UCSD-AML1 (cell line): Measurements from ENCODE around the gene MAPK8IP3.

Experiments used
- DNase-seq: peaks from one replicate; lab custom pipeline; 2025; ENCODE audit not compliant: unreplicated experiment; lab: John Stamatoyannopoulos, UW

MAPK8IP3 gene, protein sequence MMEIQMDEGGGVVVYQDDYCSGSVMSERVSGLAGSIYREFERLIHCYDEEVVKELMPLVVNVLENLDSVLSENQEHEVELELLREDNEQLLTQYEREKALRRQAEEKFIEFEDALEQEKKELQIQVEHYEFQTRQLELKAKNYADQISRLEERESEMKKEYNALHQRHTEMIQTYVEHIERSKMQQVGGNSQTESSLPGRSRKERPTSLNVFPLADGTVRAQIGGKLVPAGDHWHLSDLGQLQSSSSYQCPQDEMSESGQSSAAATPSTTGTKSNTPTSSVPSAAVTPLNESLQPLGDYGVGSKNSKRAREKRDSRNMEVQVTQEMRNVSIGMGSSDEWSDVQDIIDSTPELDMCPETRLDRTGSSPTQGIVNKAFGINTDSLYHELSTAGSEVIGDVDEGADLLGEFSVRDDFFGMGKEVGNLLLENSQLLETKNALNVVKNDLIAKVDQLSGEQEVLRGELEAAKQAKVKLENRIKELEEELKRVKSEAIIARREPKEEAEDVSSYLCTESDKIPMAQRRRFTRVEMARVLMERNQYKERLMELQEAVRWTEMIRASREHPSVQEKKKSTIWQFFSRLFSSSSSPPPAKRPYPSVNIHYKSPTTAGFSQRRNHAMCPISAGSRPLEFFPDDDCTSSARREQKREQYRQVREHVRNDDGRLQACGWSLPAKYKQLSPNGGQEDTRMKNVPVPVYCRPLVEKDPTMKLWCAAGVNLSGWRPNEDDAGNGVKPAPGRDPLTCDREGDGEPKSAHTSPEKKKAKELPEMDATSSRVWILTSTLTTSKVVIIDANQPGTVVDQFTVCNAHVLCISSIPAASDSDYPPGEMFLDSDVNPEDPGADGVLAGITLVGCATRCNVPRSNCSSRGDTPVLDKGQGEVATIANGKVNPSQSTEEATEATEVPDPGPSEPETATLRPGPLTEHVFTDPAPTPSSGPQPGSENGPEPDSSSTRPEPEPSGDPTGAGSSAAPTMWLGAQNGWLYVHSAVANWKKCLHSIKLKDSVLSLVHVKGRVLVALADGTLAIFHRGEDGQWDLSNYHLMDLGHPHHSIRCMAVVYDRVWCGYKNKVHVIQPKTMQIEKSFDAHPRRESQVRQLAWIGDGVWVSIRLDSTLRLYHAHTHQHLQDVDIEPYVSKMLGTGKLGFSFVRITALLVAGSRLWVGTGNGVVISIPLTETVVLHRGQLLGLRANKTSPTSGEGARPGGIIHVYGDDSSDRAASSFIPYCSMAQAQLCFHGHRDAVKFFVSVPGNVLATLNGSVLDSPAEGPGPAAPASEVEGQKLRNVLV (N-terminal part only)

DNA sequence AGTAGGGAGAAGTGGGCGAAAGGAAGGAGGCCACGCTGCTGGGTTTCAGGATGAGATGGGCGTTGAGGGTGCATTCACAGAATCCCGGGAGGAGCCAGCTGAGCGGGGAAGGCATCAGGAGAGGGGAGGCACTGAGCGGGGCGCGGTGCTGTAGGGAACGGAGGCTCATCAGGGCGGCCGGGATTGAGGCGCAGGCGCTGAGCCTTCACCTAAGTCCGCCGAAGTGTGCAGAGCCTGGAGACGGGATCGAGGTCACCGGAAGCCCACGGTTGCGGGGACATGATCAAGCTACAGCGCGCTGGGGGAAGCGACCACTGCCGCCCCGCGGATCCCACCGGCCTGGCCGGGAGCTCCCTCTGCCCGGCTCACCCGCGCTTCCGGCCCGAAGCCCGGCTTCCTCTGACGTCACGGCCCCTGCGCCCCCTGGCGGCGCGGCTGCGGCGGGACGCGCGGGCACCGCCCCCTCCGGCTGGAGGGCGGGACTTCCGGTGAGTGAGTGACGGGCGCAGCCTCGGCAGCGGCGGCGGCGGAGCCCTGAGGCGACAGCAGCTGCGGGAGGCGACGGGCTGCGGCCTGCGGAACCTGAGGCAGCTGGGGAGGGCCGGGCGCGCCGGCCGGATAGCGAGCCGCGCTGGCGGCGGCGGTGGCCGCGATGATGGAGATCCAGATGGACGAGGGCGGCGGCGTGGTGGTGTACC, at the start of gene MAPK8IP3:
Gene MAPK8IP3, plus strand, starts transcription at position 508 of the 698 bp plus-strand sequence. Its CDS starts 145 bp downstream, at position 653.
- peak; percentile 95 for DNase-seq

- no peak for DNase-seq
These were observed 49.0 kb upstream of the MAPK8IP3 start for GRCh38 chr16:1656808-1657617.

DNA sequence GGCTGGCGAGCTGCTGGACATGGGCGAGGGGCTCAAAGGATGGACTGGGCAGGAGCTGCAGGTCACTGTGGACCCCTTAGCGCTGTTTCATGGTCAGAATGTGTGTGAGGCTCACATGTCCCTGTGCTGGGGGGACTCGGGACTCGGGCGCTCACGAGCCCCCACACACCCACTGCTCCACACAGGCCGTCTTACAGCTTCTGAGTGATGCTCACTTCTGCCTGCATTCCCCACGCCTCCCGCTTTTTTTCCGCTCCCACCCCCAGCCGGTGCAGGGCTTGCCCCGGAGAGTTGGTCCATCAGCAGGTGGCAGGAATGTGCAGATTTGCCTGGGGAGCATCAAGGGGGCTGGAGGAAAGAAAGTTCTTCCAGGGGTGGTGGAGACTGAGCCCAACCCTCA, 48.2 kb upstream of the MAPK8IP3 start:
- no peak for DNase-seq

GRCh38 chr16:1659031-1659430, 47.0 kb upstream of the MAPK8IP3 start:
- DNase-seq = no peak

DNA sequence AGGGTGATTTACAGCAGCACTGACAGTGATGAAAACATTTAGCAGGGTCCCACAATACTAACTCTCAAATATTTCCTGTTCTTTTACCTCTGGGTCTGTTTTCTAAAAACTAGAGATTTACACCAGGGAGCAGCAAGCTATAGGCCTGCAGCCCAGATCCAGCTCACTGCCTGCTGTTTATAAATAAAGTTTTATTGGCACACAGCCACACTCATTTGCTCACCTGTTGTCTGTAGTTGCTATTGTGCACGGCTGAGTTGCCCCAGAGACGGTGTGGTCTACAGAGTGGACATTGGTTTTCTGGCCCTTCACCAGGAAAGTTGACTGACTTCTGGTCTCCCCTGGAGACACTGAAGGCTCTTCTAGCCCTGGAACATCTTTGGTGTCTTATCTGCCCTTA, 44.2 kb upstream of the MAPK8IP3 start:
- no peak for DNase-seq

GRCh38 chr16:1662543-1662942, 43.5 kb upstream of the MAPK8IP3 start:
- DNase-seq = no peak

DNA sequence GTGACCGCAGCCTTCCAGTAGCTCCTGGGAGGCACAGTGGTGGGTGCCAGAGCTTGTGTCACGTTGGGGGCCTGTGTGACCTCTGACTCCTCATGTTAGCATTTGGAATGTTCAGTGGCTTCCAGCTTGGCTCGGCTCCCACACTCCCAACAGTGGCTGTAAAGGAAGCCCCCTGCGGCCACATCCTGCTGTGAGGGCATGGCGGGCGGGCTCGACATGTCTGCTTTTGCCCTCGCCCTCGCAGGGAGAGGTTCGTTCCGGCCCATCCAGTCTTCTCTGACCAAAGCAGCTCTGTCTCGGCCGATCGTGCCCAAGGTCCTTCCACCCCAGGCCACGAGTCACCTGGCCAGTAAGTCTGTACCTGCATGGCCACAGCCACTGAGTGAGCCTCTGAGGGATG, 40.2 kb upstream of the MAPK8IP3 start:
- no peak for DNase-seq

DNA sequence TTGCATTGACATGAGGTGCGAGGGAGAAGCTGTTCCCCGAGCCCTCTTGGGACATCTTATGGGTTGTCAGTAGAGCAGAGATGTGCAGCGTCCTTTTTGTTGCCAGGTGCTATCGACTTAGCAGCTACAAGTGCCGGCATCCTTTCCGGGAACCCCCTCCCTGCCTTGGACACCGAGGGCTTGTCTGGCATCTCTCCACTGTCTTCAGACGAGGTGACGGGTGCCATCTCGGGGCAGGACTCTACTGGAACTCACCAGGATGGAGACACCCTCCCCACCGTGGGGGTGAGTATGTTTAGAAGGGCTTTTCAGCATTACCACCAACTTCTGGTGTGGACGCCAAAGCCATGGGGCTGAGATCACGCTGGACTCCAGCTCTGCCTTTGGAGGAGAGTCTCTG, 39.7 kb upstream of the MAPK8IP3 start:
- DNase-seq = no peak

- DNase-seq = no peak
These were observed 38.7 kb upstream of the MAPK8IP3 start for GRCh38 chr16:1667271-1667670.

DNA sequence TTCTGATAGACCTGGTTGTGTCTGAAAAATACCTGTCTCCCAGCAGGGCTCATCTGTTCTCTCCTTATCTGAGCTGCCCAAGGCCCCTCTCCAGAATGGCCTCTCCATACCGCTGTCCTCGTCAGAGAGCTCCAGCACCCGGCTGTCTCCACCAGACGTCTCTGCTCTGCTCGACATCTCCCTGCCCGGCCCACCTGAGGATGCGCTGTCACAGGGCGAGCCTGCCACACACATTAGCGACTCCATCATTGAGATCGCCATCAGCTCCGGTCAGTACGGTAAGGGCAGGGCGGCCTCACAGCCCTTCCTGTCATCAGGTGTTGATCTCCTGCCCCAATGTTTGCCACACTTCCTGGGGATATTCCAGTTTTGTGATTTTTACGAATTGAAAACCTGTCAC, 38.1 kb upstream of the MAPK8IP3 start:
- no peak for DNase-seq

- DNase-seq = no peak
These were observed 37.2 kb upstream of the MAPK8IP3 start for GRCh38 chr16:1668612-1669319.

DNA sequence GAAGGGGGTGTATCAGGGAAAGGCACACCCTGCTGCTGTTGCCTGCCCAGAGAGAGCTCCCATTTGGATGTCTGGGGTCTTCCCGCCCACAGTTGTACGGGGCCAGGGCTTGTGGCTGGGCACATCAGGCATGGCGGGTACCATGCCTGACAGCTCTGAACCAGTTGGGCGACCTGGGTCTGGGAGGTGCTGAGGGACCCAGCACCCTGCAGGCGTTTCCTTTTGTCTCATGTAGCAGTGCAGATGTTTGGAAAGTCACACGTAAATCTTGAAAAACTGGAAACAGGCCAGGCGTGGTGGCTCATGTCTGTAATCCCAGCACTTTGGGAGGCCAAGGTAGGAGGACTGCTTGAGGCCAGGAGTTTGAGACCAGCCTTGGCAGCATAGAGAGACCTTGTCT, 36.3 kb upstream of the MAPK8IP3 start:
- no peak for DNase-seq

GRCh38 chr16:1670371-1670770, 35.6 kb upstream of the MAPK8IP3 start:
- no peak for DNase-seq

GRCh38 chr16:1670866-1671265, 35.1 kb upstream of the MAPK8IP3 start:
- no peak for DNase-seq

DNA sequence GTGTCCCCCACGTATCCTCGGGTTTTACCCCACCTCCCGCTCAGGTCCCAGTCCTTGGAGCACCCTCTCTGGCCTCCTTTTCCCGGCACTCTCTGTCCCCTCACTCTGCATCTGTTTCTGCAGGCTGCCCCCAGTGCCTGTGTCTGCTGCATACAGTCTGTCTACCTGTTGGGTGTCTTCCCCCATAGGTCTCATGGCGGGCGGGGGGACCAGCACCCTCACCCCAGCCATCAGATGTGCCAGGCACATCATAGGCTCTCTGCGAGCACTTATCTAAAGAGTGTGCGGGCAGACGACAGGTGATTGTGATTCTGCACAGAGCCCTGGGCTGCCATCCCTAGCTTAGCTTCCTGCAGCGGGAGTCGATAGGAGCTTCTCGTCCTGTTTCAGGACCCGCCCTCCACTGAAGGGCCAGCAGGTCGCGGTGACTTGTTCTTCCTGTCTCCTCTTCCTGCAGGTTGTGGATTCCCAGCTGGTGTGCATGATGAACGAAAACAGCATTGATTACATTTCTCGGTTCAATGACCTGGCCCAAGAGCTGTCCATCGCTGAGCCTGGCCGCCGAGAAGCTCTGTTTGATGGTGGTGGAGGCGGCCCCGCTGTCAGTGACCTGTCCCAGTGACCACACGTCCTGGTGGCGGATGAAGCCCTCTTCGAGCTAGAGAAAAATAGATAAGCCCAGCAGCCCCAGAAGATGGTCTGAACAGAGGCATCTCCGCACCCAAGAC, 32.4 kb upstream of the MAPK8IP3 start:
- DNase-seq = no peak

DNA sequence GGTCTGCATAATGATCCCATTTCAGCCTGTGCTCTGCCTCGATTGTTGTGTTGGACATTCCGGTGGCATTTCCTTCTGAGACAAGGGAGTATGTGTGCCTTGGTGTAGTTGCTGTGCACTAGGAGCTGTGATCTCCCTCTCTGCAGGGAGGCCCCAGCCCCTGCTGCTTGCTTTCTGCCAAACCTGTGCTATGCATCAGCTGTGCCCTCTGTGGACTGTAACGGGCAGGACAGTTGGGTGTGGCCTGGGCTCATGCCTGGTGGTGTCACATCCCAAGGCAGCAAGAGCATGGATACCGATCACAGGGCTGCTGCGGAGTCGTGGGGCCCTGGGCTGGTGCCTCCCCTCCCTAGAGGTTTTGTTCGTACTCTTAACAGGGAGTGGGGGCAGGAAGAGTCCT, 31.7 kb upstream of the MAPK8IP3 start:
- DNase-seq = no peak

DNA sequence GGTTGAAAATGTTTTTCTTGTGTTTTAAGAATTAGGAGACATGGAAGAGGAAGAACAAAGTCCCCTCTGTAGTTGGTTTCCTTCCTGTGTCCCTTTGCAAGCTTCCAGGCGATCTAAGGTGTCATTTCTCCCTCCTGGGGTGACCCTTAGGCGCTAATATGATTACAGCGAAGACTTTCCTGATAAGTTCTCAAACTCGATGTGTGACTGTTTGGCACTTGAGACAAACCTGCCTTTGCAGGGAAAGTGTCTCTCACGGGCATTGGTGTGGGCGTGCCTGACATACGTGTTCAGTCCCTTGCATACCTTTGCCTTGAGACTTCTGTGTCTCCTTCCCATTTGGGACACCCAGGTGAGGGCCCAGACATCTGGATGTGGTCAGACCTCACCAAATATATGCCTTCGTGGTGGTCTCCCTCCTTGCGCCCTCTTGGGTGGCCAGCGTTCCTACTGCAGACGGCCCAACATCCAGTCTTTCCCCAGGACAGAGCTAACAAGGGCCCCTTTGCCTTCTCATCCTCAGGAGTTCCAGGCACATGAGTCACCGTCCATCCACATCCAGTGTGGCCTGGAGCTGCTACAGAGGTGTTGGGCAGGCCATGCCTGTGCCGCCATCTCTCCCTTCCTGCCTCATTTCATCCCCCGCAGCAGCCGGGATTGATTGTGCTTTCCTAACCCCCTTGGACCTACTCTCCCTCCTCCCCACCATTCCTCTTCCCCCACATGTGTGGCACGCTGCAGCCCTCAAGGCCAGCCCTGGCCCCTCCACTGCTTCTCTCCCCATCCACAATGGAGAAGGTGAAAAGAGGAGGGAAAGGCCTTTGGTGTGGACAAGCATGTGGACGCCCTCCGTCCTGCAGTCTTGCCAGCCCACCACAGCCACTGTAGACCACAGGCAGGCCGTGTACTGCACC, 31.0 kb upstream of the MAPK8IP3 start:
- DNase-seq = no peak
